ENCODE measurements around the gene ETV5.

DNA sequence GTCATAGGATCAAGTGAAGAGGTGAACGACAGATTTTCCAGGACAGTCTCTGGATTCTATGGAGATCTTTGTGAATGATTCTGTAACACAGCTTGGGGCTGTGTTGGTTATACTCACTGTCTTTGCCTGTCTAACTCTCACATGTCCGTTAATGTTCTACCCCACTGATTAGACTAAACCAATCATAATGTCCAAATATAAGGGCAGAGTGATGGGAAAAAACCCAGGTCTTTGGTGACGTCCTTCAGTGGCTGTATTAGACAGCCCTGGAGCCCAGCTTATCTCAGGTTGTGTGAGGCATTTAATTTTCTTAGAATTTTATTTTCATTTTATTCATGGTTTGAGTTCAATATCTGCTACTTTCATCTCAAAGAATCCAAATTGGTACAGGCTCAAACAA, 111.8 kb downstream of the ETV5 start:
- no peak for TF ChIP-seq POLR2A (IDR thresholded peaks at IDR 0.05; ENCODE audit: low read length)
- TF ChIP-seq, protein P1, sequence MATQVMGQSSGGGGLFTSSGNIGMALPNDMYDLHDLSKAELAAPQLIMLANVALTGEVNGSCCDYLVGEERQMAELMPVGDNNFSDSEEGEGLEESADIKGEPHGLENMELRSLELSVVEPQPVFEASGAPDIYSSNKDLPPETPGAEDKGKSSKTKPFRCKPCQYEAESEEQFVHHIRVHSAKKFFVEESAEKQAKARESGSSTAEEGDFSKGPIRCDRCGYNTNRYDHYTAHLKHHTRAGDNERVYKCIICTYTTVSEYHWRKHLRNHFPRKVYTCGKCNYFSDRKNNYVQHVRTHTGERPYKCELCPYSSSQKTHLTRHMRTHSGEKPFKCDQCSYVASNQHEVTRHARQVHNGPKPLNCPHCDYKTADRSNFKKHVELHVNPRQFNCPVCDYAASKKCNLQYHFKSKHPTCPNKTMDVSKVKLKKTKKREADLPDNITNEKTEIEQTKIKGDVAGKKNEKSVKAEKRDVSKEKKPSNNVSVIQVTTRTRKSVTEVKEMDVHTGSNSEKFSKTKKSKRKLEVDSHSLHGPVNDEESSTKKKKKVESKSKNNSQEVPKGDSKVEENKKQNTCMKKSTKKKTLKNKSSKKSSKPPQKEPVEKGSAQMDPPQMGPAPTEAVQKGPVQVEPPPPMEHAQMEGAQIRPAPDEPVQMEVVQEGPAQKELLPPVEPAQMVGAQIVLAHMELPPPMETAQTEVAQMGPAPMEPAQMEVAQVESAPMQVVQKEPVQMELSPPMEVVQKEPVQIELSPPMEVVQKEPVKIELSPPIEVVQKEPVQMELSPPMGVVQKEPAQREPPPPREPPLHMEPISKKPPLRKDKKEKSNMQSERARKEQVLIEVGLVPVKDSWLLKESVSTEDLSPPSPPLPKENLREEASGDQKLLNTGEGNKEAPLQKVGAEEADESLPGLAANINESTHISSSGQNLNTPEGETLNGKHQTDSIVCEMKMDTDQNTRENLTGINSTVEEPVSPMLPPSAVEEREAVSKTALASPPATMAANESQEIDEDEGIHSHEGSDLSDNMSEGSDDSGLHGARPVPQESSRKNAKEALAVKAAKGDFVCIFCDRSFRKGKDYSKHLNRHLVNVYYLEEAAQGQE (IDR thresholded peaks at IDR 0.05) = no peak
- no peak for TF ChIP-seq EHMT2 (IDR thresholded peaks at IDR 0.05; ENCODE audit: low read depth)
- TF ChIP-seq, protein P2, sequence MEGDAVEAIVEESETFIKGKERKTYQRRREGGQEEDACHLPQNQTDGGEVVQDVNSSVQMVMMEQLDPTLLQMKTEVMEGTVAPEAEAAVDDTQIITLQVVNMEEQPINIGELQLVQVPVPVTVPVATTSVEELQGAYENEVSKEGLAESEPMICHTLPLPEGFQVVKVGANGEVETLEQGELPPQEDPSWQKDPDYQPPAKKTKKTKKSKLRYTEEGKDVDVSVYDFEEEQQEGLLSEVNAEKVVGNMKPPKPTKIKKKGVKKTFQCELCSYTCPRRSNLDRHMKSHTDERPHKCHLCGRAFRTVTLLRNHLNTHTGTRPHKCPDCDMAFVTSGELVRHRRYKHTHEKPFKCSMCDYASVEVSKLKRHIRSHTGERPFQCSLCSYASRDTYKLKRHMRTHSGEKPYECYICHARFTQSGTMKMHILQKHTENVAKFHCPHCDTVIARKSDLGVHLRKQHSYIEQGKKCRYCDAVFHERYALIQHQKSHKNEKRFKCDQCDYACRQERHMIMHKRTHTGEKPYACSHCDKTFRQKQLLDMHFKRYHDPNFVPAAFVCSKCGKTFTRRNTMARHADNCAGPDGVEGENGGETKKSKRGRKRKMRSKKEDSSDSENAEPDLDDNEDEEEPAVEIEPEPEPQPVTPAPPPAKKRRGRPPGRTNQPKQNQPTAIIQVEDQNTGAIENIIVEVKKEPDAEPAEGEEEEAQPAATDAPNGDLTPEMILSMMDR (IDR thresholded peaks at IDR 0.05) = no peak
- TF ChIP-seq JUN (IDR thresholded peaks at IDR 0.05) = no peak
- TF ChIP-seq MYC (IDR thresholded peaks at IDR 0.05; ENCODE audit: borderline replicate concordance, low read length) = no peak
- TF ChIP-seq RAD21 (conservative IDR thresholded peaks at IDR 0.05 in 1 of 2, IDR thresholded peaks at IDR 0.05 in 1 of 2) = no peak
- no peak for TF ChIP-seq CEBPB (IDR thresholded peaks at IDR 0.05)
- TF ChIP-seq, protein P3, sequence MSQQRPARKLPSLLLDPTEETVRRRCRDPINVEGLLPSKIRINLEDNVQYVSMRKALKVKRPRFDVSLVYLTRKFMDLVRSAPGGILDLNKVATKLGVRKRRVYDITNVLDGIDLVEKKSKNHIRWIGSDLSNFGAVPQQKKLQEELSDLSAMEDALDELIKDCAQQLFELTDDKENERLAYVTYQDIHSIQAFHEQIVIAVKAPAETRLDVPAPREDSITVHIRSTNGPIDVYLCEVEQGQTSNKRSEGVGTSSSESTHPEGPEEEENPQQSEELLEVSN (IDR thresholded peaks at IDR 0.05; ENCODE audit: borderline replicate concordance, low read depth) = no peak
- TF ChIP-seq KDM1A (IDR thresholded peaks at IDR 0.05; ENCODE audit: low read depth) = no peak
- no peak for TF ChIP-seq NFE2L2 (conservative IDR thresholded peaks at IDR 0.05; ENCODE audit: low read length)
- TF ChIP-seq FOXS1 (CRISPR knock-in tag; IDR thresholded peaks at IDR 0.05) = no peak

Measured in A549 (cell line).